Nephron (organoid): ENCODE results near the gene FTHL17.

Source experiments
- H3K27ac Mint-ChIP-seq, 3 experiments: 2 replicates each; pipeline ENCODE4 v1.8.0; 2020; ENCODE audit warnings: mixed read lengths in 3 of 3, mild to moderate bottlenecking in 2 of 3, moderate library complexity in 1 of 3
- H3K27me3 Mint-ChIP-seq: 2 replicates; pipeline ENCODE4 v1.8.0; 2021; ENCODE audit warnings: low read depth, mild to moderate bottlenecking, moderate library complexity, mixed read lengths
- H3K36me3 Mint-ChIP-seq: 2 replicates; pipeline ENCODE4 v1.8.0; 2020; ENCODE audit warnings: low read depth, mixed read lengths
- H3K4me1 Mint-ChIP-seq: 2 replicates; pipeline ENCODE4 v1.8.0; 2020; ENCODE audit warnings: mixed read lengths
- H3K4me3 Mint-ChIP-seq, 3 experiments: 2 replicates each; pipeline ENCODE4 v1.8.0; 2020; ENCODE audit warnings: mild to moderate bottlenecking in 3 of 3, mixed read lengths in 3 of 3, moderate library complexity in 2 of 3
- H3K9me3 Mint-ChIP-seq: 2 replicates; pipeline ENCODE4 v1.8.0; 2020; ENCODE audit warnings: mixed read lengths
- TF ChIP-seq, protein P1 (sequence below), 3 experiments: fragments of 200-600 bp; sonication (generic); IDR thresholded peaks; one replicate each; pipeline ENCODE4 v1.5.0; 2021; ENCODE audit warnings: antibody characterized with exemption in 3 of 3; ENCODE audit not compliant: unreplicated experiment in 3 of 3

Gene FTHL17

GRCh38 chrX:31036895-31037294 lies 34.9 kb downstream of the FTHL17 start:
- TF ChIP-seq, protein P1, sequence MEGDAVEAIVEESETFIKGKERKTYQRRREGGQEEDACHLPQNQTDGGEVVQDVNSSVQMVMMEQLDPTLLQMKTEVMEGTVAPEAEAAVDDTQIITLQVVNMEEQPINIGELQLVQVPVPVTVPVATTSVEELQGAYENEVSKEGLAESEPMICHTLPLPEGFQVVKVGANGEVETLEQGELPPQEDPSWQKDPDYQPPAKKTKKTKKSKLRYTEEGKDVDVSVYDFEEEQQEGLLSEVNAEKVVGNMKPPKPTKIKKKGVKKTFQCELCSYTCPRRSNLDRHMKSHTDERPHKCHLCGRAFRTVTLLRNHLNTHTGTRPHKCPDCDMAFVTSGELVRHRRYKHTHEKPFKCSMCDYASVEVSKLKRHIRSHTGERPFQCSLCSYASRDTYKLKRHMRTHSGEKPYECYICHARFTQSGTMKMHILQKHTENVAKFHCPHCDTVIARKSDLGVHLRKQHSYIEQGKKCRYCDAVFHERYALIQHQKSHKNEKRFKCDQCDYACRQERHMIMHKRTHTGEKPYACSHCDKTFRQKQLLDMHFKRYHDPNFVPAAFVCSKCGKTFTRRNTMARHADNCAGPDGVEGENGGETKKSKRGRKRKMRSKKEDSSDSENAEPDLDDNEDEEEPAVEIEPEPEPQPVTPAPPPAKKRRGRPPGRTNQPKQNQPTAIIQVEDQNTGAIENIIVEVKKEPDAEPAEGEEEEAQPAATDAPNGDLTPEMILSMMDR (IDR thresholded peaks at IDR 0.05; ENCODE audit: unreplicated experiment in 3 of 3) = peak; percentile 38 to 52 (median 46)
- Mint-ChIP-seq H3K4me1 (peaks cover 9% of the 10 kb centered on the region), H3K27ac (no peak overlapping the region), H3K9me3 (peaks cover 12% of the 10 kb centered on the region), H3K4me3 (no peak overlapping the region), H3K36me3 (no peaks in the 10 kb centered on the region), H3K27me3 (no peaks in the 10 kb centered on the region)

GRCh38 chrX:31027351-31027750 lies 44.5 kb downstream of the FTHL17 start:
- H3K9me3 Mint-ChIP-seq = peaks cover 8% of the 10 kb centered on the region
- H3K4me3 Mint-ChIP-seq = no peak overlapping the region
- H3K4me1 Mint-ChIP-seq = peaks cover 7% of the 10 kb centered on the region
- TF ChIP-seq, protein P1 (IDR thresholded peaks at IDR 0.05; ENCODE audit: unreplicated experiment in 3 of 3) = no peak
- H3K27ac Mint-ChIP-seq = no peak overlapping the region
- H3K27me3 Mint-ChIP-seq = peaks cover 13% of the 10 kb centered on the region
- H3K36me3 Mint-ChIP-seq = no peaks in the 10 kb centered on the region

DNA sequence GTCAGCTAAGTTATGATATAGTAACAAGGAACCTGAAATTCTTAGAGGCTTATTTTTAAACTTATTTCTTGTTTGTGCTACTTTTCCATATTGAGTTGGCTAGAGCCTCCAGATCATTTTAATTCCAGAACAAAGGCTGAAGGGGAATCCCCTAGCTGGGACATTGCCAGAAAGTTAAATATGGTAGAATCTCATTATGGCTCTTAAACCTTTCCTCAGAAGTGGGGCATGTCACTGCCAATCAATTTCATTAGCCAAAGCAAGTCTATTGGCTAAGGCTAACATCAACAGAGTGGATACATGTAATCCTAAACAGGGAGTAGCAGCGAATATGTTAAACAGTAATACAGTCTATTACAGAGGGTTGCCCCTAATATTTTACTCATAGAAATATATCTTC lies 47.0 kb downstream of the FTHL17 start:
- TF ChIP-seq, protein P1 (IDR thresholded peaks at IDR 0.05; ENCODE audit: unreplicated experiment in 3 of 3) = no peak
- Mint-ChIP-seq H3K9me3 (peaks cover 12% of the 10 kb centered on the region), H3K27me3 (peaks cover 7% of the 10 kb centered on the region), H3K4me3 (no peak overlapping the region), H3K36me3 (no peaks in the 10 kb centered on the region), H3K27ac (no peak overlapping the region), H3K4me1 (no peaks in the 10 kb centered on the region)

DNA sequence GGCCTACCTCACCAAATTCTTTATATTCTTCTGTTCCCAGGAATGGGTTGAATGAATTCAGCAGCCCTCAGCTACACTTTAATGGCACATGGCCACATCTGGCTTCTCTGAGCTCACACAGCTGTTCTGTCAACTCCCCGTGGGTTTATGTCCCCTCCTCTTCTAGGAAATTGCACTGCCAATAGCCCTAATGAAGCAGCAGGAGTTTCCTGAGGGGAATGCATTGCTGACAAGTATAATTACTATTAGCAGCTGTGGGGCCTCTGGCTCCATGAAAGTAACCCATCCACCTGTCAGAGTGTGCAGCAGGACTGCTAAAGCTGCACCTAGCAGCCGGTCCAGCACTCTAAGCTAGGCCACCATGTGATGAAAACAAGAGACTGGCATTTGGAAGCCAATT lies 50.3 kb downstream of the FTHL17 start:
- no peak overlapping the region for H3K27ac Mint-ChIP-seq
- no peaks in the 10 kb centered on the region for H3K4me1 Mint-ChIP-seq
- no peaks in the 10 kb centered on the region for H3K36me3 Mint-ChIP-seq
- H3K4me3 Mint-ChIP-seq = no peak overlapping the region
- TF ChIP-seq, protein P1 (IDR thresholded peaks at IDR 0.05; ENCODE audit: unreplicated experiment in 3 of 3) = no peak
- H3K9me3 Mint-ChIP-seq = peaks cover 25% of the 10 kb centered on the region
- H3K27me3 Mint-ChIP-seq = no peaks in the 10 kb centered on the region
